ENCODE results near the gene TSKU.

The TSKU gene

DNA sequence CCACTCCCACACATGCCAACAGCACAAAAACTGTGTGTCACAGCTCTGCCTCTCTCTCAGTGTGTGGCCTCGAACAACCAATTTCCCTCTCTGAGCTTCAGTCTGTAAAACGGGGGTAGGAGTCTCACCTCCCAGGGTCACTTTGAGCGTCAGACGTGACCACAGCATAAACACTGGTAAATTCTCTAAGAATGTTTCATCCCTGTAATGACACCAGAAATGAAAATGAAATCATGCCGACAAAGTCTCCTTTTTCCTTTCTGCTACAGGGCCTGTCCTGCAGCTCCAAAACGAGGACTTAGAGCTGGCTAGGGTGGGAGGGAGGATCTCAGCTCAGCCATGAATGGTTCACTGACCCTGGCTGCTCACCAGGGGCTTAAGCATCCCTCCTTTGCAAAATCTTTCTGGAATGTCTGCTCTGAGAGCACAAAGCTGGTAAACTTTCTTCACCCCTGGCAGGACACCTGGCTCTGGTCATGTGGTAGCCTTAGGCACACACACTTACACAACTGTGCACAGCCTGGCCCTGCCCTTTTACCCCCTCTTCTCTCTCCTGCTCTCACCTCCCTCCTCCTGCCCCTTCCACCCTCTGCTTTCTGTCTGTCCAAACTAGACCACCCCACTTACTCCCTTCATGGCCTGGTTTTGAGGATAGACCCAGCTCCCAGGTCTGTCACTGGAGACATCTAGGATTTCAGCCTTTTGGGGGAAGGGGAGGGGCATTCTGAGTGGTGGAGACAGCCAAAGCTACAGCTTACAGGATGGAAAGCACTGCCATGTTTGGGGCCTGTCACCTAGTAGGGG is 12.3 kb upstream of the TSKU start:
- no peak for DNase-seq

DNA sequence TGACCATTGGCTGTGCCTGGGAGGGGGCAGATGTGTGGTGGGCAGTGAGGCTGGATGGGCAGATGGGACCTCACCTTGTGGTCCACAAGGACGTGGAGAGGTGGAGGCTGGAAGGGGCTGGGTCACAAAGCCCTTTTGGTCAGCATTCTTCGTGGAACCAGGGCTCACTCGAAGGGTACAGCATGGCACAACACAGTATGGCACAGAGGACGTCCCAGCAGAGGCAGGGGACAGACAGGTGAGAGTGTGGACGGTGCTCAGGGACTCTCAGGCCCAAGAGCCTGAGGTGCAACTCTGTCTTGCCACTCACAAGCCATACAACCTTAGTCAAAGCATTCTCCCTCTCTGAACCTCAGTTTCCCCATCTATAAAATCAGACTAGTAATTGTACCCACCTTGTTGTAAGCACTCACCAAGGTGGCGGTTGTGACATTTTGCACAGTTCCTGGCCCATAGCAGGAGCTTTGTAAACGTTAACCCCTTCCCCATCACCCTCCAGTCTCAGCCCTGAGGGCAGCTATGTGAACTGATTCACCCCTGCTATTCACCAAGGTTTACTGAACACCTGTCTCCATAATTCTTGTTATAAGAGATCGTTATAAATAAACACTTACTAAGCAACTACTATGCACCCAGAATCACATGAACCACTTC is 11.6 kb upstream of the TSKU start:
- DNase-seq = no peak

DNA sequence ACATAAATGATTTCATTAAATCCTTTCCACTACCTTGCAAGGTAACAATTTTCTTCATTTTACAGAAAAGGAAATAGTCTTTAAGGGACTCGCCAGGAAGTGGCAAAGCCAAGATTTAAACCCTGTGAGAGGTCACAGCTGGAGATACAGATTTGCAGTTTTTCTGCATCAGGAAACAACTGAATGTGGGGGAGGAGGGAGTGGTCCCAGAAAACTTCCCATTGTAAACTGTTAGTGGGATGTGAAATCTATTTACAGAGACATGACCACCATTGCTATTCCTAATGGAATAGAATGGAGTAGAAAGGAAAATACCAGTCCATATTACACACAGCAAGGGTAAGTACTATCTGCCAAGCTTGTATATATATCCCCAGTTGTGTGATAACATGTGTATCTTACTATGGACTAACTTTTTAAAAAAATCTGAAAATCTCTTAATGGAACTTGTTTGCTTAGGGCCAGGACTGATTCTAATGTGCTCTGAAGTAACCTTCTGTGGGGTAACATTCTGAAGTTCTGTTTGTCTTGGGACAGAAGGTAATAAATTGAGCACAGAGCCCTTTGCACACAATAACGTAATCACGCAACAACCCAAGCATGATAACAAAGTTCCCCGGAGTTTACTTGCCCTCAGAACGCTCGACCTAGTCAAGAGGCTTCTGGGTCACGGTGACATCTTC is 10.9 kb upstream of the TSKU start:
- DNase-seq = no peak

DNA sequence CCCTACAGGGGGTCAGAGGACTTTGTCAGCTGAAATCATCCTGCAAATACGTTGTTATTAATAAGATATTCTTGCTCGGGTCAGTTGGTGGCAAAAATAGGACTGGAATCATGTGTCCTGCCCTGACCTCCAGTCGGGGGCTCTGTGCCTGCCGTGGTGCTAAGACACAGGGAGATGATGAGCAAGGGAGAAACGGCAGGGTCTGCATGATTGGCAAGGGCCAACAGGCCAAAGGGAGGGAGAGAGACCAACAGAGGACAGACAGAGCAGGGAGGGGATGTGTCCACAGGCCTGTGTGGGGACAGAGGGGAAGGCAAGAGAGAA is 10.4 kb upstream of the TSKU start:
- no peak for DNase-seq

DNA sequence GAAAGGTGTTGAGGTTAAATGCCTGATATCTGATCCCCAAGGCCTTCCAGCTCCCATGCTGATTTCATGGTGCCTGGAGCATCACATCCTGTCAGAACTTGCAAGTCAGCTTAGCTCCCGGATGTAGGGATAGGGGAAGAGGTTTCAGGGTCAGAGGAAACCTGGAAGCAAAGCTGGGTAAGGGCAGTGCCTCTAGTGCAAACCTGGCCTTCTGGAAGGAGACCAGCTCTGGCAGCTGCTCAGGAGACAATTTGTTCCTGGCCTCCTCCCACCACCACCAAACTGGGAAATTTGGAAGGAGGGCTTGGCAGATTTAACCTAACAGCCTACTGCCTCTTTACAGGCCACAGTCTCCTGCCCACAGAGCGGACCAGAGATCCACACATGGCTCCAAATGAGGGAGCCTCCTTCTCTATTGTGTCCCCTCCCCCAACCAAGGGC is 9.2 kb upstream of the TSKU start:
- DNase-seq = no peak

DNA sequence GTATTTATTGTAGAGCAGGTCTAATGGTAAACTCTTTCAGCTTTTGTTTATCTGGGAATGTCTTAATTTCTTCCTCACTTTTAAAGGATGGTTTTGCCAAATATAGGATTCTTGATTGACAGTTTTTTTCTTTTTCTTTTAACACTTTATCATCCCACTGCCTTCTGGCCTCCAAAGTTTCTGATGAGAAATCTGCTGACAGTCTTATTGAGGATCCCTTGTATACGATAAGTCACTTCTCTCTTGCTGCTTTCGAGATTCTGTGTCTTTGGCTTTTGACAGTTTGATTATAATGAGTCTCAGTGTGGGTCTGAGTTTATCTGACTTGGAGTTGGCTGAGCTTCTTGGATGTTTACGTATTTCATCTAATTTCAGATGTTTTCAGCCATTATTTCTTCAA is 6.7 kb upstream of the TSKU start:
- no peak for DNase-seq

DNA sequence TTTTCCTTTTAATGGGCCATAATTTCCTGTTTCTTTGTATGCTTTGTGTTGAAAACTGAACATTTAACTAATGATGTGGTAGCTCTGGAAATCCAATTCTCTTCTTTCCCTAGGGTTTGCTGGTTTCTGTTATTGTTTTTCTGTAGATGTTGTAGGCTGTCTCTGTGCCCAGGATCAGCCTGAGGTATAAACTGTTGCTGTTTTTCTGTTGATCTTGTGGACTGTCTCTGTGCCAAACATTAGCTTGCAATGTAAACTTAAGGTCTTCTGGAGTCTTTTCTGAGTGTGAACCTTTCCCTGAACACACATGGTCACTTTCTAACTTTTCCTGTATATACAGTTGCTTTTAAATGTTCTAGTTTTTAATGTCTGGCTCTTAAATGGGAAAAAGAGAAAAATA is 5.9 kb upstream of the TSKU start:
- no peak for DNase-seq

DNA sequence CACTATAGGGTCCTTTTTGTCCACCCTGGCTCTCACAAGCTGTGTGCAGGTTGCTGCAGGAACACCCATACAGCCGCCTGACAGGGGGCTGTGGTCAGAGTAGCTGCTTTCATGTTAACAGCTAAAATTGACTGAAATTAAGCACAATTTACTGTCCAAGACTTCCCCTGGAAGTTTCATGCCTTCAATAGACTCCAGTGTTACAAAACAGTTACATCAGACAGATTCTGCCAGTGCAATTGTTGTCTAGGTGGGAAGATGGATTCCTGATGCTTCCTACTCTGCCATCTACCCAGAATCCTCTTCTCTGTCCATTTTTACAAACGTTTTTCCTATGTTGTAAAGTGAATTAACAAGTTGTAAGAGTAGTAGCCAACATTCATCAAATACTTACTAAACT is 5.3 kb upstream of the TSKU start:
- no peak for DNase-seq

DNA sequence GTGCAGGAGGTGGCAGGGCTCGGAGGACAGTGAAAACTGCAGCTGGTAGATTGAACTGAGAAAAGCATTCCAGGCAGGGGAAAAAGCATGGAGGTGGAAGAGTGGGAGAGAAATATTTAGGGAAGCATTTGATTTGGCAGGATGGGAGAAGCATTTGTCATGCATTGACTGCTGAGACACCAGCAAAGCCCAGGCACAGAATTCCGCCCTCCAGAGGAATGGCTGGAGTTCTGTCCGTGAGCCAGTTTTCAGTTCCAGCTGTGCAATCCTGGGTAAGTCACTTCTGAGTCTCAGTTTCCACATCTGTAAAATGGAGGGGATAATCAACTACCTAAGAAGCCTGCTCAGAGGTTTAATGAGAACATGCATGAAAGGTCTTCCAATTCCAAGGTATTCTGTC is 4.3 kb upstream of the TSKU start:
- no peak for DNase-seq

DNA sequence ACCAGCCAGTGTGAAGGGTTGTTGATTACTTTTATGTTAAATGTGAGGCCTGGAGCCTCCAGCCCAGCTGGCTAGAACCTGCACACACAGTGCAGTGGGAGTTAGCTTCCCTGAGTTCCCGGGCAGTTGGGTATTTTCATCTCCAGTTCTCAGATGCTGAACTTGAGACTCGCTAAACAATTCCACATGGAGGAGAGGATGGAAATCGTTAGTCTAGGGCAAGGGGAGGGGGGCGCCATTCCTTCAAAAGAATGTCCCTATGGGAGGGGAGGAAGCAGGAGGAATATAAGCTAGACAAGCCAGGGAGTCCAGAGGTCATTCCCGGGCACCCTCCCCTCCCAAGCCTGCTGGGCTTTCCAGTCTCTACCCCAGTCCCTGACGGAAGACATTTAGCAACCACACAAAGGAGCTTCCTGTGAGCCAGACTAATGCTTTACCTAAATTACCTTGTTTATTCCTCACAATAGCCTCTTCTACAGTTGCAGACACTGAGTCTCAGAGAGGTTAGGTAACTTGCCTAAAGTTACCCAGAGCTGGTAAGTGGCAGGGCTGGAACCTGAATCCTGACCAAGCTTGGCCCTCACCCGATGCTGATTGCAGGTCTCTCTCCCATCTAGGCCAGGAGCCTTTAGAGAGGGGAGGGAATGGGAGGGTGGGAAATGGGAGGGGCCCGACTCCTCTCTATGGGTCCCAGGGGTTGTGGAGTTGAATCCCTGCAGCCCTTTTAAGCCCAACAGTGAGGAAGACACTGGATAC is 1.9 kb upstream of the TSKU start:
- DNase-seq = no peak

DNA sequence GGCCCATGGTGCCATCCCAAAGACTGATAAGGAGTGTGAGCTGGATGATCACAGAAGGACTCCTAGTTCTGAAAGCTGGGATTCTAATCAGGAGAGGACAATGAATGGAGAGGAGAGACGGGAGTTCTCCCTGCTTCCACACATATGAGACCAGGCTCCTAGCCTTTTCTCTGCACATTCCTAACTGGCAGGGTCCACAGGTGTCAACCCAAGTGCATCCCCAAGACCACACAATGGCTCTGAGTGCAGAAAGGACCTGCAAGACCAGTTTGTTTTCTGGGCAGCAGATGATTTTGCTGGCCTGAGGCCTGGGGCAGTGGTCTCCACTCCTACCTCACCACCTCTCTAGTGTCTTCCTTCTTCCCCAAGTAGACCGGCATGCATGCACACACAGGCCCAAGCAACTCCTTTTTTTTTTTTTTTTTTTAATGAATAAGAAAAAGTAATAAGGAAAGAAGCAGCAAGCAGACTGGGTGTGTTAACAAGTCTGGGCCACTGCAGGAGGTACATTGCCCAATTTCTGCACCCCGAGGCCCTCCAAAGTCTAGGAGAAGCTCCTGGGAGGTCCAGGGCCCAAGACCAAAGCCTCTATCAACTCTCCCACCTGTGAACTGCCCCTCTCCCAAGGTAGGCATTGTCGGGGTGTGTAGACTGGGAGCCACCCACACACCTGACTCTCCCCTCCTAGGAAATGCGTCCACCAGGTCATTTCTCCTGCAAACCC is 1.2 kb upstream of the TSKU start:
- DNase-seq = no peak

DNA sequence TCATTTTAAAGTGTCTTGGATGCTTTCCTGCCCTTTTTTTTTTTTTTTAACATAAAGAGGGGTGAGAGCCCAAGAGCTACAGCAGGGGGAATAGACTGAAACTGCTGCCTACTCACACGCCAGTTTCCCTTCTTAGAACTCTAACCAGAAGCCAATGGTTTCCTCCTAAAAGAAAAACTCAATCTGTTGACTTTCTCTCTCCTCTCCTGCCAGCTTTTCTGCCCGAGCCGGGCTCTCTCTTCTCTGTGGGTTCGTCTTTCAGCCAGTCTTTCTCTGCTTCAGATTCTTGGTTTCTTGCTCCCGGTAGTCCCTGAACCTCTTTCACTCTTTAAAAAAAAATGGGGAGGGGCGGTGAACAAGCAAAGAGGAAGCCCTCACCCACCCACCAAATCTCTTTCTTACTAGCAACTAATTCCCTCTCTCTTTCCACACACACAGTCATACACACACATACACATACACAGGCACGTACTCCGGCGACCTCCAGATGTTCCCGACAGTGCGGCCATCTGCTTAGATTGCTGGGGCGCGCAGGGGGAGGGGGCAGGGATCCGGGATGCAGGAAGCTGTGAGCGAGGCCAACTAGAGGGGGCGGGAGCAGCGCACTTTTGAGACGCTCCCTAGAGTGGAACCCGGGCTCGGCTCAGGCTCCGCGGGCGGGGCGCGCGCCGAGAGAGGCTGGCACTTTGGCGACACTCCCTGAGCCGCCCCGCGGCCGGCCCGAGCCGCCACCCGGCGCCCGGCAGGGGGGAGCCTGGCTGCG is 444 bp upstream of the TSKU start:
- DNase-seq = peak; percentile 77 to 82

DNA sequence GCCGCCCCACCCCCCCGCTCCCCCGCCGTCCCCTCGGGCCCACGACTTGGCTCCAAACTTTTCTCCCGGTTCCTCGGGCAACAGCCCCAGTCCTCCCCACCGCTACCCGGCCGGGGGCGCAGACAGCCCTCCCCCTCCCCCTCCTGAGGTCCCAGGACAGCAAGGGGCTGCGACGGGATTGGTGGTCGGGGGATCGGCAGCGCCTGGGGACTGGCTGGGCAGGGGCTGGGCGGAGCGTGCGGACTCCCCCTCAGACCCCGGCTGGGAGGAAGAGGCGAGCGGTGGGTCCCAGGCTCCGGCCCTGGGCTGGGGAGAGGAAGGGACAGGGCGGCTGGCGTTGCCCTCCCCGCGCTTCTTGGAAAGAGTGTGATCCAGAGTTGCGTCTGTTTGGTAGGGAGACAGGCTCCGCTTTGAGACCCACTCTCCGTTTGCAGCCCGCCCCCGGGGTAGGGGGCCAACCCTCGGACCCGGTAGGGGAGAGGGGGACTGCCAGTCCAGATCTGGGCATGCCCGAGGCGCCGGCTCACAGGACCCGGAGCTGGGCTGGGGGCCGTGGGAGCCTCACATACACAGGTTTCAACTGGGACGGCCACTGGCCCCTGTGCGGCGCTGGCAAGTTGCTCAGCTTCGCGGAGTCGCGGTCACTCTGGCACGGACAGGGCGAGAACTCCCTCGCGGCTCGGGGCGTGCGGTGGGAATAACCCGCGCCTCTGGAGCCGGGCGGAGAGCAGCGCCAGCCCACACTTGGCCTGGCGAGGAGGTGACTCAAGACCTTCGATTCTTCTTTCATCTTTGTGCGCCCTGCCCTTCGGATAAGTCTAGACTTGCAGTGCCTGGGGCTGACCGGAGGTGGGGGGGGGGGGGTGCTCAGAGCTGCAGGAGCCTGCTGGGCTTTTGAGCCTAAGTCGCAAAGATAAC is 999 bp downstream of the TSKU start:
- no peak for DNase-seq

DNA sequence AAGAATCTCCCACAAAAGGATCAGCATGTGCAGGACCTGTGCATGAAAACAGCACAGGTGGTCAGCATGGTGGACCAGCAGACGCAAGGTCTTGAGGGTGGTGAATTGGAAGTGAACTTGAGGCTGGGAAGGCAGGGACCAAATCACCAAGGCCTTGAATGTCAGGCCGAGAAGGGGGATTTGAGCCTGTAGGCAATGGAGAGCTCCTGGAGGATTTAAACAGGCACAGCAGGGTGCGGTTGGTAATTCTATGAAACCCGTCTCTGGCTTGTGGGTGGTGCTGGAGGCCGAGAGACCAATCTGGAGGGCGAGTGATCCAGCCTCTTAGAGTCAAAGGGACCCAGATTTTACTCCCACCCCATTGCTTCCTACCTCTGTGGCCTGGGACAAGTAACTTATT is 2.4 kb downstream of the TSKU start:
- DNase-seq = no peak

DNA sequence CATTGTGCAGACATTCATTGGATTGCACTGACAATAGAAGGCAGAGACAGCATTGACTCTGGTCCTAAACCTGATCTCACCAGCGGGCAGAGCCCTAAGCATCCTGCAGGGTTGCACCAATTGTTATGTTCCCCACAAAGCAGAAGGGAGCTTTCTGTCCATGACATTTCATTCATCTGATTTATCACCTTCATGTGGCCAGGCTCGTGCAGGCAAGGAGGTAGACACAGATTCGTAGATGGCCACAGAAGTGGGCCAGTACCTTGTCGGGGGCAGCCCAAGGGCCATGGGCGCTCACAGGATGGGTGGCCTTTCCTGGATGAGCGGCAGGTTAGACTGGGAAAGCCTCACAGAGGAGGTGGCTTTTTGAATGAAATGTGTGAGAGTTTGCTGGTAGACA is 2.9 kb downstream of the TSKU start:
- no peak for DNase-seq

DNA sequence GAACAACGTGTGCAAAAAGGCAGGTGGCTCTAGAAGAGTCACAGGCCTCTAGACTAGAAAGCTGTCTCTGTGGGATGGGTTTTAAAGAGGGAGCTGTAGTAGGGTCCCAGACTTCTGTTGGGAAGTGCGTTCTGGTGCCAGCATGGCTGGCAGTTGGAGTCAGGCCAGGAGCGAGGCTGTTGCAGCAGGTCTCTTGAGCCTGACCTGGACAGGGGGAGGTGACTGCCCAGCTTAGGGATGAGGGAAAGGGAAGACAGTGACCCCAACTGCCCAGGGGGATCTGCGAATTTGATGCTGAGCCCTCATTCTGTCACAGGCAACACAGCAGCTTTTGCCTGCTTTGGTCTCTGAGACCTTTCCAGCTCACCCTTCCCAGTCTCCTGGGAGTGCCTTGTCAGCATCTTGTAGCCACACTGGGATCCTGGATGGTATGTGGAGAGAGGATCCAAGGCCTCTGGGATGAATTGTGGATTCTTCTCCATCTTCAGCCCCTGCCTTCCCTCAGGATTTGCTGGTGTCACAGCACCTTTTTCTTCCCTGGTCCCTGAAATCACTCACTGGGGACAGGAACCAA is 3.4 kb downstream of the TSKU start:
- no peak for DNase-seq

DNA sequence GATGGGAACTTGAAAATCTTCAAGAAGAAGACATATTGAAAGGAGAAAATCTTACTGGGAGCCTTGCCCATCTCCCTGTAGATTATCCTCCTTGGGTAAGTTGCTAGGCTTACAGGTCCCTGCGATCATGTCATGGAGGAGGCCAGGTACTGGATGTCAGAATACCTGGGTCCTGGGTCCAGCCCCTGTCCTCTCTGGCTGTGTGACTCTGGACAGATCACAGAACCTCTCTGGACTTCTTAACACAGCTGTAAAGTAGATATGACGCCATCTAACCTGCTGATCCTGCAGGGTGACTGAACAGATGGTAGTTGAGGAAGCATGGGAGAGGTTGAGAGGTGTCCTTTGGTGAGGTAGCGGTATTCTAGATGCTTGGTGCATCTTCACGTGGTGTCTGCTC is 4.1 kb downstream of the TSKU start:
- no peak for DNase-seq

DNA sequence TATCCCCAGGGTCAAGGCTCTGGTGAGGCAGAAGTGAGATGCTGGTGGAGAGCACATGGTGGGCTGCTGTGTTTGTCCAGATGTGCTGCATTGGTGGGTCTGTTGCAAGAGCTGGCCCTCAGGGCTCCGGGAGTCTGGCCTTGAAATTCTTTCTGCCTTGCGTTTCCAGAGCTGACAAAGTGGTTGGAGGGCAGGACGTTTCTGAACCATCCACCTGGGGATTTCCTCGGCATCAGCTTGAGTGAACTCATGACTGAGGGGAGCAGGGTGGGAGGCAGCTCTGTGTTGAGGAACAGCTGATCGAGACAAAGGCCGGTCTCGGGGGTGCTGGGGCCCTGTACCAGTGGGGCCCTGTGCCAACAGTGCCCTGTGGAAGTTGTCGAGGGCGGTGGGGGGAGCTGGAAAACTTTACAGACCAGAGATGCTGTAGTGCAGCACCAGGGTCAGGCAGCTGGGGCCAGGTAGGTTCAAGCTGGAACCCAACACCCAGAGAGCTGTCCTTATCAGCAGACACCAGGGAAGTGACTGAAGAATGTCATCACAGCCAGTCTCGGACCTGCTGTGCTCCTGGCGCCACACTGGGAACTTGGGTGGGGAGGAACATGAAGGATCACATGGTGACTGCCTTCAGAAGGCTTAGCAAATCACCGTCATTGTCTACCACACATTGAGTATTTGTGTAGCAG is 4.9 kb downstream of the TSKU start:
- no peak for DNase-seq

DNA sequence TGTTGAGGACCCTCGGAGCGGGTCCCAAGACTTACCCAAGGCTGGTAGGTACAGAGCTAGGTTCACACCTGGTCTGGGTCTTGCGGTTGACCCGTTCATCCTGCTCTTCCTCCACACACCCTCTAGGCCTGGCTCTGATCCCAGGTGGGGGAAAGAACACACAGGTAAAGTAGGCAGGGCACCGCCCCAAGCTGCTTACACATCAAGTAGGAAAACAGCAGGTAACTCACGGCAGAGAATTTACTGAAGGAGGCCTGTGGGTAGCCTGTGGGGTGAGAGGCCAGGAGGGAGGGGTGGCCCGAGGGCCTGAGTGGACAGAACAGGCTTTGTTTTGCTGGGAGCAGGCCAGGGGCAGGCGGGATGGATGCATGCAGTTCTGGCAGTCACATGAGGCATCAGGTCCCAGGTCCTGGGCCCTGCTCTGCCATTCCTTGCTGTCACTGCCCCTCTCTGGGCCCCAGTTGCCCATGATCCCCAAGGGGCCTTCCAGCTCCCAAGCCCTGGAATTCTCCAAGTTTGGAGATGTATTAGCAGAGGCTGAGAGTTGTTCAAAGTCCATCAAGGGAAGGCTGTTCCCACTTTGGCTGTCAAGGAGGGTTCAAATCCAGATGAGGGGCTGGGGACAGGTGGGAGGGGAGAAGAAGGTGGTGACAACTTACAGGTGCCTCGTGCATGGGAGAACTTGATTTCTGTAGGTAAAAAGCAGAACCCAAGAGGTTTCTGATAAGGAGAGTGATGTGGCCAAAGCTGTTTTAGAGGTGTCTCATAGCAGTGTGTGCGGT is 5.7 kb downstream of the TSKU start:
- DNase-seq = no peak

All from activated CD4-positive, alpha-beta T cell treated with anti-CD3 and anti-CD28 coated beads, Interleukin-2, amount 50 U/mL, for 48 hours (primary cell).